IPS-11a (cell line): ENCODE data around the gene WDR7.

Experiments used
- H3K4me3 ChIP-seq: one replicate; pipeline ENCODE4 v1.5.1; 2013; ENCODE audit warnings: low read depth, low read length, control low read depth

The WDR7 gene

GRCh38 chr18:56983275-56983992, 332.3 kb downstream of the WDR7 start:
- no peak overlapping the region for H3K4me3 ChIP-seq

GRCh38 chr18:56984731-56985130, 333.6 kb downstream of the WDR7 start:
- H3K4me3 ChIP-seq: no peak overlapping the region

- no peak overlapping the region for H3K4me3 ChIP-seq
These were observed 335.7 kb downstream of the WDR7 start for GRCh38 chr18:56986829-56987228.

- H3K4me3 ChIP-seq: no peak overlapping the region
These were observed 336.1 kb downstream of the WDR7 start for GRCh38 chr18:56987236-56987635.

- no peak overlapping the region for H3K4me3 ChIP-seq
These were observed 336.9 kb downstream of the WDR7 start for GRCh38 chr18:56988022-56988421.

- H3K4me3 ChIP-seq: no peak overlapping the region
These were observed 339.5 kb downstream of the WDR7 start for GRCh38 chr18:56990678-56991077.

GRCh38 chr18:56992777-56993176, 341.6 kb downstream of the WDR7 start:
- H3K4me3 ChIP-seq: no peak overlapping the region

- no peak overlapping the region for H3K4me3 ChIP-seq
These were observed 344.5 kb downstream of the WDR7 start for GRCh38 chr18:56995579-56996188.

GRCh38 chr18:56997200-56997599, 346.0 kb downstream of the WDR7 start:
- H3K4me3 ChIP-seq: no peak overlapping the region

- H3K4me3 ChIP-seq: no peak overlapping the region
These were observed 348.7 kb downstream of the WDR7 start for GRCh38 chr18:56999823-57000222.

GRCh38 chr18:57002627-57003026, 351.5 kb downstream of the WDR7 start:
- no peak overlapping the region for H3K4me3 ChIP-seq

GRCh38 chr18:57003342-57003741, 352.2 kb downstream of the WDR7 start:
- no peak overlapping the region for H3K4me3 ChIP-seq

GRCh38 chr18:57004366-57005121, 353.4 kb downstream of the WDR7 start:
- H3K4me3 ChIP-seq: no peak overlapping the region

- no peak overlapping the region for H3K4me3 ChIP-seq
These were observed 357.0 kb downstream of the WDR7 start for GRCh38 chr18:57008001-57008686.

GRCh38 chr18:57009844-57010243, 358.7 kb downstream of the WDR7 start:
- no peak overlapping the region for H3K4me3 ChIP-seq

- H3K4me3 ChIP-seq: no peak overlapping the region
These were observed 363.7 kb downstream of the WDR7 start for GRCh38 chr18:57014772-57015413.

- no peak overlapping the region for H3K4me3 ChIP-seq
These were observed 364.3 kb downstream of the WDR7 start for GRCh38 chr18:57015451-57015850.

- no peak overlapping the region for H3K4me3 ChIP-seq
These were observed 367.7 kb downstream of the WDR7 start for GRCh38 chr18:57018845-57019244.

GRCh38 chr18:57022716-57023115, 371.6 kb downstream of the WDR7 start:
- no peak overlapping the region for H3K4me3 ChIP-seq

- no peak overlapping the region for H3K4me3 ChIP-seq
These were observed 372.2 kb downstream of the WDR7 start for GRCh38 chr18:57023275-57023882.

GRCh38 chr18:57025540-57025939, 374.4 kb downstream of the WDR7 start:
- no peak overlapping the region for H3K4me3 ChIP-seq
